ENCODE results near the gene GRK6.

GRK6 gene

DNA sequence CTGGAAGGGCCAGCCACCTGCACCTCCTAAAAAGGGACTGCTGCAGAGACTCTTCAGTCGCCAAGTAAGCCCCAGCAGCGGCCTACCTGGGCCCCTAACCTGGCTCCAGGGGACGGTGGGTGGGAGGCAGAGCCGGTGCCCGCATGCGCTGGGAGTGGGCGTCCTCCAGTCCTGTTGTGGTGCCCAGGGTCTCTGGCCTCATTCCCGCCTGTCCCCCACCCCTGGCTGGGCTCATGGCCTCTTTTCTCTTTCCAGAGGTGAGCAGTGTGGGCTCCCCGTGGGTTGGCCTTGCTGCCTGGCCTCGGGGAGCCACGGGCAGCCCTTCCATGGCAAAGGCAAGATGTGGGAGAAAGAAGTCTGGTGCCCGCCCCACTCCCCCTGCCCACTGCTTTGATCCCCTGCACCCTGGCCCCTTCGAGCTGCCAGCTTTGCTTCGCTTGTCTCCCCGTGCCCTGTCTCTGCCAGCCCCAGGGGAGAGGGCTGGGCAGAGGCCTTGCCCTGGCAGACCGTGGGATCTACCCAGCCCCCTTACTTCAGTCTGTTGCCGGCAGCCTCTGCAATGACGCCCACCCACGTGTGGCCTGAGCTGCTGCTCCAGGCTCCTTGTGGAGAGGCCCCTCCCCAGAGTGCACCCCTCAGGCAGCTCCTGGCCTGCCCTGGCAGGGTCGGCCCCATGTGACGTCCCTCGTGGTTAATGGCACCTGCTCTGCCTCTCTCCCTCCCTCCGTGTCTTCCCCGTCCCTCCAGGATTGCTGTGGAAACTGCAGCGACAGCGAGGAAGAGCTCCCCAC, 14.7 kb downstream of the GRK6 start:
- no peak for DNase-seq (ENCODE audit: low spot score)

- no peak for DNase-seq (ENCODE audit: low spot score)
Observed at GRCh38 chr5:177442066-177442826, 15.8 kb downstream of the GRK6 start.

DNA sequence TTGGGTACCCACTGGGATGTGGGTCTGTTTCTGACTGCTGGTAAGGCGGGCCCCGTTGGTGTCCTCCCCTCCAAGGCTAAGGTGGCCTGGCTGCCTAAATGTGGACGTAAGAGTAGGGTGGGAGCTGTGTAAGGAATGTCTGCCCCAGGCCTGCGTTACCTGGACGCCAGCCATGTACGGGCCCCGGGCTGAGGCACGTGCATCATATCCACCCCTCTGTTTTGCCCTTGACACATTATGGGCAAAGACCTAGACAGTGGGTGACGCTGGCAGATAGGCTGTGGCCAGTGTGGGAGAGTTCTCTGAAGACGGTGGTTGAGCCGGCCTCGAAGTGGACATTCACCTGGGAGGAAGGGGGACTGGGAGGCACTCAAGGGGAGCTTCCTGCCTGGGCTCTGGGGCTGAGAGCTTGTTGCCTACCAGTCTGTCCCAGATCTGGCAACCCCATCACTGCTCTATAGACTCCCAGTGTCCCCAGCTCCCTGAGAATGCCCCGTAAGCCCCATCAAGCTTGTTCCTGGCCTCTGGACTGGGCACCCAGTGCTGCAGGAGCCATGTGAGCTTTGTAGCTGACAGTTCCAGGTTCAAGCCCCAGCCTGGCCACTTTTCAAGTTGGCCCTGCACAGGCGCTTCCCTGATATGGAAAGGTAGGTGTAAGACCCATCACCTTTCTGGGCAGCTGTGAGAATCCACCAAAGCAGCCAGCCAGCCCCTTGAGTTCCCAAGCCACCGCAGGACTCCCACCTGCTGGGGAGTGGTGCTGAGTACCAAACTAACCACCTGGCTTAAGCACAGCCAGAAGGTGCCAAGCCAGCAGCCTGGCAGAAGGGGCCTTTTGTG, 16.9 kb downstream of the GRK6 start:
- DNase-seq (ENCODE audit: low spot score) = no peak

- DNase-seq (ENCODE audit: low spot score) = no peak
Observed at GRCh38 chr5:177444106-177445051, 17.9 kb downstream of the GRK6 start.

GRCh38 chr5:177445052-177445916, 18.8 kb downstream of the GRK6 start:
- no peak for DNase-seq (ENCODE audit: low spot score)

DNA sequence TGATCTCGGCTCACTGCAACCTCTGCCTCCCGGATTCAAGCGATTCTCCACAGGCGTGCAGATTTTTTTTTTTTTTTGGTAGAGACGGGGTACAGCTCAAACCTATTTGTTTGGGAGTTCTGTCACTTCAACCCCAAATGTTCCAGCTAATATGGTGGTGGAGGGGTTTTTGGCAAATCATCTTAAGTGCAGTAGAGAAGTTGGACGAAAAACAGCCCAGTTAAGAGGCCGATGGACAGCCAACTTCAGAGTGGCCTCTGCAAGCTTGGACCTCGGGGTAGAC, 19.4 kb downstream of the GRK6 start:
- DNase-seq (ENCODE audit: low spot score) = no peak

DNA sequence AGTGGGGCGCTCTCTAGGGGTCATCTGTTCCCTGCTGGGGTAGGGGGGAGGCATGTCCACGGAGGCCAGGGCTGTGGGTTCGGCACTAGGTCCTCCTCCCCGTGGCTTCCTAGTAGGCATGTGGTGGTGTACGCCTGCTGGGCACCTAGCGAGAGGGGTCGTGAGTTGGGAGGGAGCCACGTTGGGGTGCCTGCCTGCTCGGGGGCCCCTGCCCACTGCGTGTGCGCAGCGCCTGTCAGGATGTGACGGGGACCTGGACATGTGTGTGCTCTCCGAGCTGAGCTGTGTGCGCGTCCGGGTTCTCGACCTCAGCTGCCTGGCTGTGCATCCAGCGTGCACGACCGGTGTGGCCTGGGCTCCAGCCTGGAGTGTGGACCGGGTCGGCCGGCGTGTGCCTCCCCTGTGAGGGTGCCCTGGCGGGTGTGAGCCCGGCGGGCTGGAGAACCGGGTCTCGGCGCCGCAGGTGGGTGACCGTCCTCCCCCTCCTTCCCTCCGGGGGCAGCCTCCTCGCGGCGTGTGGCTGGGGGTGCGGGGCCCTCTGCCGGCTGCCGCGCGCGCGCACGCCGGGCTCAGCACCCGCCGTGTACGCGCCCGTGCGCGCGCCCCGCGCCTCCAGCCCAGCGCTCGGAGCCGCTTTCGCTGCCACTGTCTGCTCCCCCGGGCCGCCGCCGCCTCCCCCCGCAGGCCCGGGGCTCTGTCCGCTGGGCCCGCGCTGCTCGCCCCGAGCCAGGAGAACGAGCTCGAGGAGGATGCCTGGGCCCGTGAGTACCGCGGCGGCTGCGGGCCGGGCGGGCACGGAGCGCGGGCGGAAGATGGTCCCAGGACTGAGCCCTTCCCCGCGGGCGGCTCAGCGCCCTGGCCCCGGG, 20.0 kb downstream of the GRK6 start, which contains the start of gene PRR7:
PRR7 (plus strand) TSS at position 615 of the 866 bp plus-strand sequence. CDS start 8,254 bp downstream, outside the sequence.
- peak; percentile 83 for DNase-seq (ENCODE audit: low spot score)

GRCh38 chr5:177447066-177447610, 20.7 kb downstream of the GRK6 start:
- DNase-seq (ENCODE audit: low spot score) = peak; percentile 78

- peak; percentile 95 for DNase-seq (ENCODE audit: low spot score)
Observed at GRCh38 chr5:177447611-177448243, 21.3 kb downstream of the GRK6 start.

- DNase-seq (ENCODE audit: low spot score) = no peak
Observed at GRCh38 chr5:177448244-177448950, 21.9 kb downstream of the GRK6 start.

- no peak for DNase-seq (ENCODE audit: low spot score)
Observed at GRCh38 chr5:177449140-177450061, 22.9 kb downstream of the GRK6 start.

- DNase-seq (ENCODE audit: low spot score) = no peak
Observed at GRCh38 chr5:177450667-177451424, 24.4 kb downstream of the GRK6 start.

GRCh38 chr5:177452688-177453638, 26.5 kb downstream of the GRK6 start:
- DNase-seq (ENCODE audit: low spot score) = no peak

- DNase-seq (ENCODE audit: low spot score) = no peak
Observed at GRCh38 chr5:177453852-177454396, 27.4 kb downstream of the GRK6 start.

All from globus pallidus (tissue), 1 donor.